Diencephalon (tissue), 1 donor: ENCODE measurements around the gene ATL3. TPM values are rescaled to one million over a fixed set of nuclear protein-coding genes. Genes with fewer than 3 reads are reported as not detected.

ENCODE experiments used
- small RNA-seq: library from RNA; depleted of rRNA; stranded (forward); fragments of <200 nt; gene quantifications from one replicate; pipeline ENCODE3, GENCODE V24; 2014
- total RNA-seq: library from RNA; depleted of rRNA; stranded (reverse); fragments of >200 nt; gene quantifications from one replicate; pipeline ENCODE4 v1.2.3, GENCODE V29; 2014

ATL3 gene, protein sequence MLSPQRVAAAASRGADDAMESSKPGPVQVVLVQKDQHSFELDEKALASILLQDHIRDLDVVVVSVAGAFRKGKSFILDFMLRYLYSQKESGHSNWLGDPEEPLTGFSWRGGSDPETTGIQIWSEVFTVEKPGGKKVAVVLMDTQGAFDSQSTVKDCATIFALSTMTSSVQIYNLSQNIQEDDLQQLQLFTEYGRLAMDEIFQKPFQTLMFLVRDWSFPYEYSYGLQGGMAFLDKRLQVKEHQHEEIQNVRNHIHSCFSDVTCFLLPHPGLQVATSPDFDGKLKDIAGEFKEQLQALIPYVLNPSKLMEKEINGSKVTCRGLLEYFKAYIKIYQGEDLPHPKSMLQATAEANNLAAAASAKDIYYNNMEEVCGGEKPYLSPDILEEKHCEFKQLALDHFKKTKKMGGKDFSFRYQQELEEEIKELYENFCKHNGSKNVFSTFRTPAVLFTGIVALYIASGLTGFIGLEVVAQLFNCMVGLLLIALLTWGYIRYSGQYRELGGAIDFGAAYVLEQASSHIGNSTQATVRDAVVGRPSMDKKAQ
- 30.9 TPM for total RNA-seq

DNA sequence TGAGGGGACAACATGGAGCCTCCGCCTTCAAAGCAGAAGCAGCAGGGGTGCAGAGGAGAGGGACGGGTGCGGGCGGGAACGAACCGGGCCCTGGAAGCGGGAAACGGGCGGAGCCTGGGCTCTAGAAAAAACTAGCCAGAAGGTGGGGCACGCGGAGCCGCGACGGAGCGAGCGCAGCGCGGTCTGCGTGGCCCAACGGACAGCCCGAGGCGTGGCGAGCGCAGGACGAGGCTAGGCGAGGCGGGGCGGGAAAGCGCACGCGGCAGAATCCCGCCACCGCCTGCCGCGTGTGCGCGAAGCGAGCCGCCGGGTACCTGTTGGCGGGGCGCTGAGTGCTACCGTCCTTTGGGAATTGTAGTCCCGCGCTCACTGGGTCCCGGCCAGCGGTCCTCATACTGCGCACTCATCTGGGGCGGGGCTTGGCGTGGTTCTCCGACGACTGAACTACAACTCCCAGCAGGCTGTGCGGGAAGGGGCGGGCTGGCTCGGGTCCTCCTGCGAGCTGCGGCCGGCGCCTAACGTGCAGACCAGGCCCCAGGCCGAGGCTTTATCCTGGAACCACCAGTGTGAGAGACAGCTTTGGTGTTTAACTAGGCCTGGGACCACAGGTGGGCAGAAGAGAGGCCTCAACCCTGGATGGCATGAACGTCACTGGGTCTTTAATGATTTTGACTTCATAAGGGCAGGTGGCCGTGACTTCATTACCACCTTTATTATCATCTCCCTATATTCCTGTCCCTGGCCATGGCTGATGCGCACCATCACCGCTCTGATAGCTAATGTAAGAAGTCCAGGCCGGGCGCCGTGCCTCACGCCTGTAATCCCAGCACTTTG is at the start of gene ATL3:
TSS of gene ATL3 (minus strand) at position 55 of the 834 bp plus-strand sequence. CDS start at position 14, 41 bp downstream.

DNA sequence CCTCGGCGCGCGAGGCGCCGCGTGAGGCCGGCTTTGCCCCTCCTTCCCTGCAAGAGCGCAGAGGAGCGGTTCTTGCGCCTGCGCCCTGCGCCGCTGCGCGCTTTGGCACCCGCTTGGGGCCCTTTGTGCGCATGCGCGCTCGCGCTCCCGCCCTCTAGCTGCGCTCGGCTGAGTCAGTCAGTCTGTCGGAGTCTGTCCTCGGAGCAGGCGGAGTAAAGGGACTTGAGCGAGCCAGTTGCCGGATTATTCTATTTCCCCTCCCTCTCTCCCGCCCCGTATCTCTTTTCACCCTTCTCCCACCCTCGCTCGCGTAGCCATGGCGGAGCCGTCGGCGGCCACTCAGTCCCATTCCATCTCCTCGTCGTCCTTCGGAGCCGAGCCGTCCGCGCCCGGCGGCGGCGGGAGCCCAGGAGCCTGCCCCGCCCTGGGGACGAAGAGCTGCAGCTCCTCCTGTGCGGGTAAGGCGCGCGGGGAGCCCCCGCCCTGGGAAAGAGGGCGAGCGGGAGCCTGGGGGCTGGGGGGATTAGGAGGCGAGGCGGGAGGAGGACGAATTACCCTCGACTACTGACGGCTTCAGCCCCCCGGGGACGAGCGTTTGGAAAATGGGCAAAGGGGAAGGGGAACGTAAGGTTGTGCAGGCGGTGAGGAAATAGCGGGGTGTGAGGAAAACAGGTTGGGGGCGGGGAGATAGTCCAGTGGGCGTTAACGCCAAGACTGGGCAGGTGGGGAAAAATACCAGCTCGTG is 10.3 kb upstream of the ATL3 start, which contains the start of gene RTN3:
TSS of gene RTN3 (plus strand) at position 180 of the 745 bp plus-strand sequence. CDS start at position 317, 137 bp downstream.

DNA sequence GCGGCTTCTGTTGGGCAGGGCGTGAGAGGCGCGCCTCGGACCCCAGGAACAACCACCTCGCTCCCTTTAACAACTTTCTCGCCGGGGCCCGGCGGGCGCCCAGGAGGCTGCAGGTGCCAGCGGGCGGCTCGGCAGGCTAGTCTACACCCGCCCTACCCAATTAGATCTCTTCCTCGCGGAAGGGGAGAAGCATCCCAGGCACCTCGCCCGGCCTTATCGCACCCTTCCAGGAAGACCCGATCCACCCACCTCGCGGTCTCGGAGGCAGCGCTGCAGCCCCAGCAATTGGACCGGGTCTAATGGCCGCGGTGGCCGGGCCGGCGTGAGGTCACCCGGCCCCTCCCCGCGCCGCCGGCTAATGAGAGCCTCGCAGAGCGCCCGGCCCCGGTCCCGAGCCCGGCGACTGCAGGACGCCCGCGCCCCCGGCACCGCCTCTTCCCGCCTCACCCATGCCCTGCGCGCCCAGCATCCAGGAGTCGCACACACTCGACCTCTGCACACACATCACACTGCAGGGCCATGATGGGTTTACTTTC is 57.0 kb downstream of the ATL3 start, which contains the start of gene PLAAT3:
TSS of gene PLAAT3 (minus strand) at position 298 of the 536 bp plus-strand sequence. CDS start 419 bp downstream, outside the sequence.

Small RNA genes within 50 kb of the gene (small RNA-seq; reads per million reads assigned to genes)
- not detected for gene AP000753.3

Other genes with a start within 250 kb of the ATL3 start
- gene PLAAT5, start 180.2 kb downstream of the ATL3 start, total RNA-seq: 5.5 TPM
- not detected for gene LGALS12, start 165.3 kb downstream of the ATL3 start, total RNA-seq
- 10.6 TPM for gene PLAAT4, start 134.6 kb downstream of the ATL3 start, total RNA-seq
- gene PLAAT2, start 108.0 kb downstream of the ATL3 start, total RNA-seq: not detected
- gene PLAAT3, start 56.9 kb downstream of the ATL3 start, total RNA-seq: 14.1 TPM
- 391 TPM for gene RTN3, start 10.1 kb upstream of the ATL3 start, total RNA-seq
- gene ZFTA, start 97.4 kb upstream of the ATL3 start, total RNA-seq: 32.1 TPM
- 12.7 TPM for gene SPINDOC, start 142.1 kb upstream of the ATL3 start, total RNA-seq
- 18.2 TPM for gene MARK2, start 167.7 kb upstream of the ATL3 start, total RNA-seq
- 12.0 TPM for gene RCOR2, start 245.8 kb upstream of the ATL3 start, total RNA-seq